Medulla oblongata (tissue), 1 donor: ENCODE data around the gene ST8SIA2.

Experiments used
- DNase-seq: peaks from one replicate; pipeline ENCODE4 v3.0.0-alpha.2; 2015; ENCODE audit errors: extremely low spot score

The ST8SIA2 gene

GRCh38 chr15:92395098-92395635, 1.5 kb downstream of the ST8SIA2 start:
- no peak for DNase-seq

DNA sequence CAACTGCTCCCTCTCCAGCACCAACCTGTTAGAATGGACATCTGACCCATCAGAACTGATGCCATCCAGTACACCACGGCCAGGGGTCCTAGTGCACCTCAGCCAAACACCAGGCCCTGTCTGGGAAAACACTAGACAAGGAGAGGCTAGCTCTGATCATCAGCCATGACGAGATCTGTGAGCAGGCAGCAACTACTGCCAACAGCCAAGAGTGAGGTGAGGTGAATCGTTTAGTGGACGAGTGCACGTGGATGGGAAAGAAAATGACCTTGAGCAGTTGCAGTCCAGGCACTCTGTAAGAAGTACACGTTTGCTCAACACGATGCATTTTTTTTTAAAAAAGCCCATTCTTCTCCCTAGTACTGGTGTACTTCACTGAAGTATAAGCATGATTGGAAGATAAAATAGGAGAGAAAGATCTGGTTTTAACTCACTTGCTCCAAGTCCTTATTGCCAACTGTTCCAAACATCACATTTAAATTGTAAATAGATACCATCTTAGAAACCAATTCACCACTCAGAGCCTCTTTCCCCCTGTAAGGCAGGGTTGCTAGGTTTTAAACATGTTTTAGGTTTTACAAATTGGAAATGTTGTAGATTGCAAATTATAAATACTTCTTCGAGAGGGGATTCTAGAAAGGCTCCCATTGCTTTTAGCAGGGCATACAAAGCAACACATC, 5.7 kb downstream of the ST8SIA2 start:
- no peak for DNase-seq

- no peak for DNase-seq
These were observed 6.9 kb downstream of the ST8SIA2 start for GRCh38 chr15:92400573-92400972.

- no peak for DNase-seq
These were observed 7.5 kb downstream of the ST8SIA2 start for GRCh38 chr15:92400980-92401787.

GRCh38 chr15:92402751-92403150, 9.1 kb downstream of the ST8SIA2 start:
- no peak for DNase-seq

DNA sequence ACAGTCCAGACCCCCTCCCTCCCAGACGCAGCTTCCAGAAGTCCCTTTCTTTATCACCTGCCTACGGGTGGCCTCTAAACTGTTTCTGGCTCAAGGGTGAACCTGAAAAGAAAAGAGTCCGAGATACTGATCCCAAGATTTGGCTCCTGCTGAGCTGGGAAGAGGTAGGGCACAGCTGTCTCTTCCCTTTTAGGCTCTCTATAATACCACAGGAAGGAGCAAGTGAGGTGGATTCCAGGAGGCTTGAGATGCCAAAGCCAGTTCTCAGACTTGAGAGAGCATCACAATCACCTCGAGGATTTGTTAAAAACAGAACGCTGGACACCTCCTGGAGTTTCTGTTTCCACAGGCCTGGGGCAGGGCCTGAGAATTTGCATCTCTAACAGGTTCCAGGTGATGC, 12.3 kb downstream of the ST8SIA2 start:
- no peak for DNase-seq

DNA sequence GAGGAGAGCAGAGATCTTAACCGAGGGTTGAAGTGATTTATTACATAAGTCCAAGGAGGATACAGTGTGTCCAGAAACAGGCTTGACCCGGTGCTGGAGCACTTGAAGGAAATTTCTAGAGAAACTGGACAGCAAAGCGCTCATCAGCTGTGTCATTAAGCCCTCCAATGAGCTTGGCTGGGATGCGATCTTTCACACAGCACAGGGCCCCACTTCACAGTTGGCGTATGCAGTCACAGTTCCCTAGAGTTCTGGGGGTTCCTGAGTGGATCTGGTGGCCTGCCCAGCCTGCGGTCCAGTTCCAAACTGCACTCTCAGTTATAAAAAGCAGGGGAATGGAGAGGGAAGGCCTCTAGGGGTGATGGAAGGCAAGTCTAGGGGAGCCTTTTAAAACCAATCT, 13.6 kb downstream of the ST8SIA2 start:
- no peak for DNase-seq

GRCh38 chr15:92407916-92408315, 14.2 kb downstream of the ST8SIA2 start:
- DNase-seq = no peak

DNA sequence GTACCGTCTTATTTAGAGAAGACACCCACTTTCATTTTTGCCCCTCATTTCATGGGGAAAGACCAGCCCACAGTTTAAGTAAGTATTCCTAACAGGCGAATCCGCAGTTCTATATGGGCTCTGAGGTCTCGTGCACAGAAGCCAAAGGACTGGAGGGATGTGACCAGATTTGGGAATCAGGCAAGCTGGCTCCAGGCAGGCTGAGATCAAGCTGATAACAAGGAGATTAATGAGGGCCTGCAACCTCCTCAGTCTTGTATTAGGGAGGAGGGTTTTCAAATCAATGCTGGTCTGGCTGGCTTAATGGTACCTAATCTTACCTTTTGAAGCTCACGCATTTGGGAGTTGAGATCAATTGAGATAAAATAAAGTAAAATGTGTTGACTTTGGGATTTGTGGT, 15.3 kb downstream of the ST8SIA2 start:
- no peak for DNase-seq

GRCh38 chr15:92409521-92409920, 15.8 kb downstream of the ST8SIA2 start:
- DNase-seq = no peak

GRCh38 chr15:92410537-92410936, 16.9 kb downstream of the ST8SIA2 start:
- no peak for DNase-seq

DNA sequence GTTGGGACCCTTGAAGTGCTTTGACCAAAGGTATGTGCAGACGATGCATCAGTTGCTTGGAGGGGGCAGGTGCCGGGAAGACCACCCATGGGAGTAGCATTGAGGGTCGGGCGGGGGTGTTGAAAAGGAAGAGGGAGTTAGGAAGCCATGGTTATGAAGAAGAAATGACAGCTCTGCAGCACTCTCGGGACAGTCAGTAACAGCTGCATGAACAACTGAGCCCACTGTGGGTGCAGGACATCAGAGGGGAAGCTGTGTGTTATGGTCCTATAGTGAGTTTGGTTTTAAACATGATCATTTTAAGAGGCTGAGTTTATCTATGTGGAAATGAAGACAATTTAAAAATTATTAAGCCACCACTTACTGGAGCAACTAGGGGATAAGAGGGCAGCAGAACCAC, 17.6 kb downstream of the ST8SIA2 start:
- no peak for DNase-seq

DNA sequence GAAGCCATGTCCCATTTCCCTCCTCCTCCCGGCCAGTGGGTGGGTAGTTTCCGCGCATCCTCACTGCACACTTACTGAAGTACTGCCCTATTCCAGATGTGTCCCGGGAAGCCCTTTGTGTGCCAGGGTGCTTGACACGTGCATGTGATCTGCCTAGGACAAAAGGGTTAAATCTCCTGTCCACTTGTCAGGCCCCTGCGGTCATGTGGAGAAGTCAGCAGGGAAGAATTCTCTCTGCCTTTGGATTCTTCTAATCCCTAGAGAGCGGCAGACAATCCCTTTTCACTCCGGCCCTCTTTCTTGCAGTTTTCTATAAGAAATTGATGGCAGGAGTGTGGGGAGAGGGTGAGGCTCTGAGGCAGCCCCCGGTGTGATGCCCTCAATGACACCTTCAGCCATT, 19.8 kb downstream of the ST8SIA2 start:
- DNase-seq = no peak

DNA sequence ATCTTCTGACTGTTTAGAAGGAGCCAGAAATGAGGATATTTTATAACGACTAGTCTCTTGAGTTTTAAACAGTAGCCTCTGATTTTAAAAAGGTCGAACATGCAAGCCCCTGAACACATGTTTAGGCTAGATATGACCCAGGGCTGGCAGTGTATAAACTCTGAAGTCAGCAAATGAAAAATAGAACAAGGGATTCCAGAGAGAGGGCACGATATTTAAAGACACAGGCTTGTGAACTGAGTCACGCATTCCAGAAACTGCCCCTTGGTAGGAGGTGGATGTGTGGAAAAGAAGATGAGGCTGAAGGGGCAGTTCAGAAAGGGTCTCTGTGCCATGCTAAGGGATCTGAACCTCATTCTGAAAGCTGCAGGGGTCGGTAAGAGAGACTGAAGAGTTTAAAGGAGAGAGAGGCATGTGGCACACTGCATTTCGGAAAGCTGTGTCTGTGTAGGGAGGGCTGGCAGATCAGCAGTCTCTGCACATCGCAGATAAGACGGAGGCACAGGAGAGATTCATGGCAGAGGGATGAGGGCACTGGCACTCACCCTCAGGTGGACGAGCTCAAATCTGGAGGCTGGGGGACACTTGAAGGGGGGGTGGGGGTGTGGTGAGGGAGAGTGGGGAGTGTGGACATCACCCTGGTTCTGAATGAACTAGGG, 22.1 kb downstream of the ST8SIA2 start:
- DNase-seq = no peak

GRCh38 chr15:92416557-92416956, 22.9 kb downstream of the ST8SIA2 start:
- DNase-seq = no peak

DNA sequence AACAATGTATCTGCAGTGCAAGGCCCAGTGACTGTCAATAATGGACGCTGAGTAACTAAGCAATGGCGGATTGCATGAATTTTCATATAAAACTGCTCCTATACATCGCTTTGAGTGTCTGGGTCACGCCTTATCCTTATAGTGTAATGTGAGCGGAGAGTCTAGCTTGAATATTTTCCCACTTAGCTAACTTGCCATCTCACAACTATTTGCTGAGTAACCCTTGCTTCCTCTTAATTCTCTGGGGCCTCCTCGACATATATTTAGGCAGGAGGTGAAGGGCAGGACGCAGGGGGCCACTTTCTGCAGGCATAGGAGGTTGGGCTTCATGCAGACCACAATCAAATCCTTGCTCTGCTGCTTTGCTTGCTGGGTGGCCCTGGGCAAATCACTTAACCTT, 24.0 kb downstream of the ST8SIA2 start:
- DNase-seq = no peak

GRCh38 chr15:92418864-92419263, 25.2 kb downstream of the ST8SIA2 start:
- DNase-seq = no peak

GRCh38 chr15:92421976-92422375, 28.3 kb downstream of the ST8SIA2 start:
- DNase-seq = no peak

DNA sequence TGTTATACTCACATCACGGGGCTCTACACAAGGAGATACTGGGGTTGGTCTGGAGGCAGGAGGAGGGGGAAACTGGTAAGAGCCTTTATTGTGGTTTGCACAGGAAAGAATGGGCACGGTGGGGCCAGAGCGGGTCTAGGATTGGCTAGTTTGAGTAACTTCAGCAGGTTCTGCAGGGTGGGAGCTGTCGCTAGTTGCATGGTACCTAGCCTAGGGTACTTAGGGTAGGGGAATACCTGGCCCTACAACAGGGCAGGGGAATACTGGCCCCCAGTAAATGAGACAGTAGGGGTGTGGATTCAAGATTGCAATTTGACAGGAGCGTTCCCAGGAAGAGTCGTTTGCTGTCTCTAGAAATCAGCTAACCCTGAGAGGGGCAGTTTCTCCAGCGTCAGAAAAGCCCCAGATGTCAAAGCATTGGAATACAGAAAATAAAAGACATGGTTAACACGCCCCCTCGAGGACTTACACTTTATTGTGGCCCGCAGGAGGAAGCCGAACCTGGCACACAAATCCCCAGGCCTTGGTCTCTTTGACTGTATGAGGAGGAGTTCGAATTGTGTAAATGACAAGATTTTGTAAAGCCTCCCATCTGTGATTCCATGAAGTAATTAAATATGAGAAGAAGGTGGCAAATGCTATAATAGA, 32.0 kb downstream of the ST8SIA2 start:
- no peak for DNase-seq

- no peak for DNase-seq
These were observed 35.8 kb downstream of the ST8SIA2 start for GRCh38 chr15:92429378-92430068.

DNA sequence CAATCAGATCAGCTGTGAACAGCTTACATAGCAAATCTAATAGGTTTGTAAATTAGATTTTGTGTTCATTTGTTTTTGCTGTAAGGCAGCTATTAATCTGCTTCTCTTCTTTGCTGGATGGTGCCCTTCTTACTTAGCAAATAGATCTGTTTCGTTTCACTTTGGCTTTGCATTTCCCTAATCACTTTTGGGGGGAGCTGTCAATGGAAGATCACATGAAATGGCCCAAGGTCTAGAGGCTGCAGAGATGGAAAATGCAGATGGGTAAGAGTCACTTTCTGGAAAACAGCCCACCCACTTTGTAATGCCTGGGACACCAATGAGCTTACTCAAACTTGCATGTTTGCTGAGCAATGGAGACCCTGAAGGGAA, 36.4 kb downstream of the ST8SIA2 start:
- DNase-seq = no peak

DNA sequence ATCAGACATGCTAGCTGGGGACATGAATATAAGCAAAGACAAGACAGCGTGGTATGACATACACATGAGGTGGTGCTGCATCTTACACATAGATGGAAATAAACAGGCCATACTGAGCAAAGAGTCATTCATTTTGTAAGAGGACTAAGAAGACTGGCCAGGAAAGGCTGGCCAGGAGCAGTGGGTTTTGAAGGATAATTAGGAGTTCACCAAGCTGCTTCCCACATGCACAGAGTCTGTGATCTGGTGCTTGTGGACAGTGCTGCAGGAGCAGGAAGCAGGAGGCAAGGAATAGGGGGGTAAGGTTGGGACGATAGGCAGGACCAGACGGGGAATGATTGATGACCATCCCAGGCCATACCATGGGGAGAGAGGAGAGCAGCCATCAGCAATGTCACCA, 41.5 kb downstream of the ST8SIA2 start:
- no peak for DNase-seq
